ENCODE measurements around the gene ONECUT1.

Gene ONECUT1

GRCh38 chr15:52783191-52783829 lies 6.8 kb downstream of the ONECUT1 start:
- Histone ChIP-seq H3K36me3 (replicated peaks) (no peaks in the 10 kb centered on the region), H3K9me3 (no peaks in the 10 kb centered on the region), H3K4me1 (no peaks in the 10 kb centered on the region), H3K27me3 (ENCODE audit: low read depth) (peaks cover 66% of the 10 kb centered on the region), H3K4me3 (no peak overlapping the region)
- DNase-seq (ENCODE audit: low spot score in 2 of 2): peak in 1 of 2 experiments; percentile 45
- in situ Hi-C loops (cut with MboI; ENCODE audit: low sequenced_read_pairs): loop anchor here (10.0 to 25.0 kb wide), 2 partner anchors 279 to 411 kb away; no protein-coding TSS in a partner anchor

- in situ Hi-C loops (cut with MboI; ENCODE audit: low sequenced_read_pairs): loop anchor here (10.0 to 25.0 kb wide), 2 partner anchors 280 to 412 kb away; no protein-coding TSS in a partner anchor
- Histone ChIP-seq H3K4me1 (no peaks in the 10 kb centered on the region), H3K27me3 (ENCODE audit: low read depth) (peaks cover 66% of the 10 kb centered on the region), H3K36me3 (replicated peaks) (no peaks in the 10 kb centered on the region), H3K4me3 (no peak overlapping the region), H3K9me3 (no peaks in the 10 kb centered on the region)
- DNase-seq (ENCODE audit: low spot score in 2 of 2): no peak
Measured at GRCh38 chr15:52782514-52782913, 7.6 kb downstream of the ONECUT1 start.

- Histone ChIP-seq H3K4me3 (no peak overlapping the region), H3K36me3 (replicated peaks) (no peaks in the 10 kb centered on the region), H3K4me1 (no peaks in the 10 kb centered on the region), H3K9me3 (no peaks in the 10 kb centered on the region), H3K27me3 (ENCODE audit: low read depth) (peaks cover 71% of the 10 kb centered on the region)
- DNase-seq (ENCODE audit: low spot score in 2 of 2): peak; percentile 53 to 79
- in situ Hi-C loops (cut with MboI; ENCODE audit: low sequenced_read_pairs): loop anchor here (10.0 to 25.0 kb wide), 2 partner anchors 282 to 414 kb away; no protein-coding TSS in a partner anchor
Measured at GRCh38 chr15:52780172-52780980, 9.8 kb downstream of the ONECUT1 start.

- Histone ChIP-seq H3K36me3 (replicated peaks) (no peaks in the 10 kb centered on the region), H3K4me3 (no peak overlapping the region), H3K4me1 (no peaks in the 10 kb centered on the region), H3K27me3 (ENCODE audit: low read depth) (peaks cover 57% of the 10 kb centered on the region), H3K9me3 (no peaks in the 10 kb centered on the region)
- DNase-seq (ENCODE audit: low spot score in 2 of 2): no peak
- in situ Hi-C loops (cut with MboI; ENCODE audit: low sequenced_read_pairs): loop anchor here (25.0 kb wide), 1 partner anchor 284 kb away; no protein-coding TSS in a partner anchor
Measured at GRCh38 chr15:52778457-52778856, 11.7 kb downstream of the ONECUT1 start.

- Histone ChIP-seq H3K9me3 (peaks cover under 1% of the 10 kb centered on the region; the same call in 1 of the 2 replicates), H3K4me1 (no peaks in the 10 kb centered on the region), H3K4me3 (no peak overlapping the region), H3K36me3 (replicated peaks) (no peaks in the 10 kb centered on the region), H3K27me3 (ENCODE audit: low read depth) (peaks cover 31% of the 10 kb centered on the region)
- in situ Hi-C loops (cut with MboI; ENCODE audit: low sequenced_read_pairs): no loop called here
- DNase-seq (ENCODE audit: low spot score in 2 of 2): no peak
Measured at GRCh38 chr15:52772766-52773165, 17.4 kb downstream of the ONECUT1 start.

- H3K9me3 ChIP-seq: peaks cover 3% of the 10 kb centered on the region; the same call in 1 of the 2 replicates
- no peak overlapping the region for H3K4me3 ChIP-seq
- no peak for DNase-seq (ENCODE audit: low spot score in 2 of 2)
- peaks cover 13% of the 10 kb centered on the region for H3K27me3 ChIP-seq (ENCODE audit: low read depth)
- H3K36me3 ChIP-seq (replicated peaks): no peaks in the 10 kb centered on the region
- no peaks in the 10 kb centered on the region for H3K4me1 ChIP-seq
- in situ Hi-C loops (cut with MboI; ENCODE audit: low sequenced_read_pairs): no loop called here
Measured at GRCh38 chr15:52765785-52766184, 24.4 kb downstream of the ONECUT1 start.

- no peak for DNase-seq (ENCODE audit: low spot score in 2 of 2)
- Histone ChIP-seq H3K4me3 (no peak overlapping the region), H3K9me3 (peaks cover 3% of the 10 kb centered on the region; the same call in 1 of the 2 replicates), H3K4me1 (no peaks in the 10 kb centered on the region), H3K36me3 (replicated peaks) (no peaks in the 10 kb centered on the region), H3K27me3 (ENCODE audit: low read depth) (peaks cover 13% of the 10 kb centered on the region)
- in situ Hi-C loops (cut with MboI; ENCODE audit: low sequenced_read_pairs): no loop called here
Measured at GRCh38 chr15:52764731-52765130, 25.4 kb downstream of the ONECUT1 start.

GRCh38 chr15:52762621-52763020 lies 27.5 kb downstream of the ONECUT1 start:
- in situ Hi-C loops (cut with MboI; ENCODE audit: low sequenced_read_pairs): no loop called here
- Histone ChIP-seq H3K9me3 (peaks cover under 1% of the 10 kb centered on the region; the same call in 1 of the 2 replicates), H3K27me3 (ENCODE audit: low read depth) (peaks cover 9% of the 10 kb centered on the region), H3K4me1 (no peaks in the 10 kb centered on the region), H3K36me3 (replicated peaks) (no peaks in the 10 kb centered on the region), H3K4me3 (no peak overlapping the region)
- no peak for DNase-seq (ENCODE audit: low spot score in 2 of 2)

GRCh38 chr15:52760562-52760961 lies 29.6 kb downstream of the ONECUT1 start:
- peaks cover 6% of the 10 kb centered on the region; the same call in 1 of the 2 replicates for H3K27me3 ChIP-seq (ENCODE audit: low read depth)
- no peak overlapping the region for H3K4me3 ChIP-seq
- H3K36me3 ChIP-seq (replicated peaks): no peaks in the 10 kb centered on the region
- H3K4me1 ChIP-seq: no peaks in the 10 kb centered on the region
- in situ Hi-C loops (cut with MboI; ENCODE audit: low sequenced_read_pairs): no loop called here
- no peak for DNase-seq (ENCODE audit: low spot score in 2 of 2)
- H3K9me3 ChIP-seq: no peaks in the 10 kb centered on the region

GRCh38 chr15:52759969-52760368 lies 30.2 kb downstream of the ONECUT1 start:
- DNase-seq (ENCODE audit: low spot score in 2 of 2): no peak
- Histone ChIP-seq H3K4me1 (no peaks in the 10 kb centered on the region), H3K36me3 (replicated peaks) (no peaks in the 10 kb centered on the region), H3K9me3 (no peaks in the 10 kb centered on the region), H3K4me3 (no peak overlapping the region), H3K27me3 (ENCODE audit: low read depth) (peaks cover 6% of the 10 kb centered on the region; the same call in 1 of the 2 replicates)
- in situ Hi-C loops (cut with MboI; ENCODE audit: low sequenced_read_pairs): no loop called here

GRCh38 chr15:52757496-52757895 lies 32.6 kb downstream of the ONECUT1 start:
- in situ Hi-C loops (cut with MboI; ENCODE audit: low sequenced_read_pairs): no loop called here
- no peak for DNase-seq (ENCODE audit: low spot score in 2 of 2)
- Histone ChIP-seq H3K4me1 (no peaks in the 10 kb centered on the region), H3K9me3 (no peaks in the 10 kb centered on the region), H3K36me3 (replicated peaks) (no peaks in the 10 kb centered on the region), H3K4me3 (no peak overlapping the region), H3K27me3 (ENCODE audit: low read depth) (peaks cover 6% of the 10 kb centered on the region; the same call in 1 of the 2 replicates)

GRCh38 chr15:52751522-52751921 lies 38.6 kb downstream of the ONECUT1 start:
- DNase-seq (ENCODE audit: low spot score in 2 of 2): no peak
- H3K4me1 ChIP-seq: no peaks in the 10 kb centered on the region
- no peaks in the 10 kb centered on the region for H3K36me3 ChIP-seq (replicated peaks)
- peaks cover 10% of the 10 kb centered on the region; the same call in 1 of the 2 replicates for H3K27me3 ChIP-seq (ENCODE audit: low read depth)
- in situ Hi-C loops (cut with MboI; ENCODE audit: low sequenced_read_pairs): no loop called here
- H3K9me3 ChIP-seq: no peaks in the 10 kb centered on the region
- no peak overlapping the region for H3K4me3 ChIP-seq

GRCh38 chr15:52749258-52749657 lies 40.9 kb downstream of the ONECUT1 start:
- H3K27me3 ChIP-seq (ENCODE audit: low read depth): peaks cover 5% of the 10 kb centered on the region; the same call in 1 of the 2 replicates
- no peaks in the 10 kb centered on the region for H3K9me3 ChIP-seq
- in situ Hi-C loops (cut with MboI; ENCODE audit: low sequenced_read_pairs): no loop called here
- no peak for DNase-seq (ENCODE audit: low spot score in 2 of 2)
- no peaks in the 10 kb centered on the region for H3K36me3 ChIP-seq (replicated peaks)
- no peak overlapping the region for H3K4me3 ChIP-seq
- H3K4me1 ChIP-seq: no peaks in the 10 kb centered on the region
